Measurements from ENCODE around the gene SIX4.

- no peak for TF ChIP-seq POLR2AphosphoS5 (IDR thresholded peaks at IDR 0.05)
- no peak for TF ChIP-seq CTCF (IDR thresholded peaks at IDR 0.05)
- no peak for TF ChIP-seq POLR2A (IDR thresholded peaks at IDR 0.05)
These were observed 8.8 kb upstream of the SIX4 start for GRCh38 chr14:60732840-60733483.

All from breast epithelium (tissue), 3 donors.